ENCODE measurements around the gene FMNL2.

The FMNL2 gene

GRCh38 chr2:152427902-152428301 lies 92.9 kb downstream of the FMNL2 start:
- no peak for DNase-seq (ENCODE audit: low read depth)

GRCh38 chr2:152428800-152429582 lies 94.0 kb downstream of the FMNL2 start:
- no peak for DNase-seq (ENCODE audit: low read depth)

GRCh38 chr2:152430876-152431275 lies 95.9 kb downstream of the FMNL2 start:
- DNase-seq (ENCODE audit: low read depth) = no peak

- no peak for DNase-seq (ENCODE audit: low read depth)
Observed at GRCh38 chr2:152431370-152432098, 96.6 kb downstream of the FMNL2 start.

GRCh38 chr2:152432206-152432653 lies 97.3 kb downstream of the FMNL2 start:
- no peak for DNase-seq (ENCODE audit: low read depth)

- DNase-seq (ENCODE audit: low read depth) = no peak
Observed at GRCh38 chr2:152432765-152433164, 97.8 kb downstream of the FMNL2 start.

GRCh38 chr2:152433289-152433688 lies 98.3 kb downstream of the FMNL2 start:
- no peak for DNase-seq (ENCODE audit: low read depth)

- DNase-seq (ENCODE audit: low read depth) = no peak
Observed at GRCh38 chr2:152433791-152434190, 98.8 kb downstream of the FMNL2 start.

GRCh38 chr2:152434395-152435182 lies 99.6 kb downstream of the FMNL2 start:
- DNase-seq (ENCODE audit: low read depth) = no peak

GRCh38 chr2:152436148-152436547 lies 101.2 kb downstream of the FMNL2 start:
- DNase-seq (ENCODE audit: low read depth) = no peak

- no peak for DNase-seq (ENCODE audit: low read depth)
Observed at GRCh38 chr2:152437276-152438108, 102.5 kb downstream of the FMNL2 start.

- no peak for DNase-seq (ENCODE audit: low read depth)
Observed at GRCh38 chr2:152440049-152440448, 105.1 kb downstream of the FMNL2 start.

- no peak for DNase-seq (ENCODE audit: low read depth)
Observed at GRCh38 chr2:152440460-152440859, 105.5 kb downstream of the FMNL2 start.

- no peak for DNase-seq (ENCODE audit: low read depth)
Observed at GRCh38 chr2:152441961-152442360, 107.0 kb downstream of the FMNL2 start.

- no peak for DNase-seq (ENCODE audit: low read depth)
Observed at GRCh38 chr2:152443771-152444170, 108.8 kb downstream of the FMNL2 start.

GRCh38 chr2:152444448-152444847 lies 109.5 kb downstream of the FMNL2 start:
- no peak for DNase-seq (ENCODE audit: low read depth)

- DNase-seq (ENCODE audit: low read depth) = no peak
Observed at GRCh38 chr2:152445375-152445774, 110.4 kb downstream of the FMNL2 start.

- no peak for DNase-seq (ENCODE audit: low read depth)
Observed at GRCh38 chr2:152445791-152446201, 110.8 kb downstream of the FMNL2 start.

GRCh38 chr2:152446213-152446612 lies 111.2 kb downstream of the FMNL2 start:
- DNase-seq (ENCODE audit: low read depth) = no peak

GRCh38 chr2:152447897-152448296 lies 112.9 kb downstream of the FMNL2 start:
- no peak for DNase-seq (ENCODE audit: low read depth)

GRCh38 chr2:152448606-152449005 lies 113.6 kb downstream of the FMNL2 start:
- no peak for DNase-seq (ENCODE audit: low read depth)

GRCh38 chr2:152449578-152449977 lies 114.6 kb downstream of the FMNL2 start:
- DNase-seq (ENCODE audit: low read depth) = no peak
